HCT116 (cell line): Measurements from ENCODE around the gene RDH14. TPM values are rescaled to one million over a fixed set of nuclear protein-coding genes. Genes with fewer than 3 reads are reported as not detected.

Experiments used
- ATAC-seq: fragments of 200-7000 bp; cut with Tn5 transposase; 2 replicates; pipeline ENCODE4 v1.9.1; 2020; ENCODE audit warnings: mild to moderate bottlenecking, moderate library complexity
- BruUV-seq: library from RNA; stranded (reverse); fragments of 400-500 nt; replicated peaks from 2 replicates; lab custom pipeline; 2021; lab: Mats Ljungman, UMichigan
- CTCF ChIA-PET: fragments of 300-600 bp; sonication (Branson Sonifier 250); formaldehyde crosslinking; loops from one replicate; lab custom pipeline; 2021; ENCODE audit warnings: antibody characterized with exemption; lab: Charles Lee
- POLR2A ChIA-PET: fragments of 300-600, 350-600 bp; sonication (Branson Sonifier 250); formaldehyde crosslinking; loops from one replicate; lab custom pipeline; 2021; ENCODE audit warnings: antibody characterized with exemption; lab: Charles Lee
- RAD21 ChIA-PET, 2 experiments: fragments of 300-600 bp; sonication (Branson Sonifier 250); formaldehyde crosslinking; loops; one replicate each; lab custom pipeline; 2023; ENCODE audit warnings: low total read pairs in 2 of 2; ENCODE audit not compliant: uncharacterized antibody in 2 of 2, unreplicated experiment in 2 of 2, low non-redundant PET in 1 of 2; lab: Charles Lee
- DNase-seq: peaks from one replicate; pipeline ENCODE4 v3.0.0-alpha.2; 2010; ENCODE audit warnings: low read depth, low spot score
- H2AFZ ChIP-seq: fragments of 200-600 bp; shearing (Covaris generic), sonication (generic); 2 replicates; pipeline ENCODE4 v1.6.1; 2017; ENCODE audit warnings: low read depth, mixed run types, mixed read lengths, antibody characterized with exemption, low read length; ENCODE audit not compliant: poor library complexity, severe bottlenecking
- H3K27ac ChIP-seq: 2 replicates; pipeline ENCODE4 v1.5.1; 2012; ENCODE audit warnings: low read depth, low read length
- H3K27me3 ChIP-seq: fragments of 200-600 bp; sonication (generic); 2 replicates; pipeline ENCODE4 v1.6.1; 2016; ENCODE audit warnings: mixed run types, low read length, mixed read lengths; ENCODE audit not compliant: insufficient read depth
- H3K36me3 ChIP-seq, 2 experiments: fragments of 200-500 bp in 1 of 2; fragments of 200-600 bp in 1 of 2; sonication (Bioruptor generic) in 1 of 2; sonication (generic) in 1 of 2; 2 replicates each; pipeline versions ENCODE4 v1.5.1 to v1.6.1; 2014 to 2016; ENCODE audit warnings: low read length in 2 of 2, inconsistent platforms in 1 of 2, mixed read lengths in 1 of 2, mixed run types in 1 of 2; ENCODE audit not compliant: insufficient read depth in 2 of 2, control insufficient read depth in 1 of 2
- H3K4me1 ChIP-seq, 2 experiments: fragments of 200-600 bp in 1 of 2; sonication (generic) in 1 of 2; 2 replicates each; pipeline versions ENCODE4 v1.5.1 to v1.6.1; 2012 to 2017; ENCODE audit warnings: low read length in 2 of 2, inconsistent platforms in 1 of 2, mild to moderate bottlenecking in 1 of 2, mixed read lengths in 1 of 2, mixed run types in 1 of 2, moderate library complexity in 1 of 2; ENCODE audit not compliant: insufficient read depth in 2 of 2, control insufficient read depth in 1 of 2
- H3K4me2 ChIP-seq: fragments of 200-600 bp; sonication (generic); 2 replicates; pipeline ENCODE4 v1.6.1; 2017; ENCODE audit warnings: mixed run types, low read length, mixed read lengths
- H3K4me3 ChIP-seq, 2 experiments: fragments of 200-600 bp in 1 of 2; sonication (generic) in 1 of 2; replicated peaks in 1 of 2; 2 replicates each; pipeline ENCODE4 v1.5.1; 2011 to 2016; ENCODE audit warnings: low read length in 2 of 2, control low read depth in 1 of 2, low read depth in 1 of 2, mild to moderate bottlenecking in 1 of 2, mixed read lengths in 1 of 2, mixed run types in 1 of 2
- H3K79me2 ChIP-seq: fragments of 200-600 bp; sonication (generic); 2 replicates; pipeline ENCODE4 v1.6.1; 2017; ENCODE audit warnings: mild to moderate bottlenecking, mixed run types, low read length, moderate library complexity, mixed read lengths; ENCODE audit not compliant: insufficient read depth
- H3K9ac ChIP-seq: fragments of 200-600 bp; sonication (generic); 2 replicates; pipeline ENCODE4 v1.6.1; 2016; ENCODE audit warnings: low read length, mixed read lengths
- H3K9me2 ChIP-seq: fragments of 200-600 bp; sonication (generic), shearing (Covaris generic); 2 replicates; pipeline ENCODE4 v1.6.1; 2017; ENCODE audit warnings: mixed run types, mild to moderate bottlenecking, moderate library complexity; ENCODE audit not compliant: insufficient read depth
- H3K9me3 ChIP-seq, 2 experiments: fragments of 200-500 bp in 1 of 2; fragments of 200-600 bp in 1 of 2; sonication (Bioruptor generic) in 1 of 2; sonication (generic) in 1 of 2; 2 replicates each; pipeline ENCODE4 v1.6.1; 2014 to 2017; ENCODE audit warnings: low read length in 2 of 2, mixed read lengths in 2 of 2, inconsistent platforms in 1 of 2, low read depth in 1 of 2, mild to moderate bottlenecking in 1 of 2, mixed run types in 1 of 2, moderate library complexity in 1 of 2; ENCODE audit not compliant: control insufficient read depth in 1 of 2, insufficient read depth in 1 of 2
- H4K20me1 ChIP-seq: fragments of 200-600 bp; sonication (generic), shearing (Covaris generic); 2 replicates; pipeline ENCODE4 v1.6.1; 2017; ENCODE audit warnings: mixed run types, mild to moderate bottlenecking, moderate library complexity; ENCODE audit not compliant: insufficient read depth
- CBX3 ChIP-seq: IDR thresholded peaks from 2 replicates; pipeline ENCODE4 v1.6.1; 2012; ENCODE audit warnings: low read depth
- CEBPB ChIP-seq: IDR thresholded peaks from 2 replicates; pipeline ENCODE4 v1.6.1; 2012; ENCODE audit warnings: low read depth
- EGR1 ChIP-seq: IDR thresholded peaks from 2 replicates; pipeline ENCODE4 v1.6.1; 2012; ENCODE audit warnings: low read depth
- ELF1 ChIP-seq: IDR thresholded peaks from 2 replicates; pipeline ENCODE4 v1.6.1; 2012; ENCODE audit warnings: low read depth, borderline replicate concordance
- EZH2 ChIP-seq: fragments of 200-600 bp; sonication (generic); IDR thresholded peaks from 2 replicates; pipeline ENCODE4 v1.6.1; 2017; ENCODE audit warnings: antibody characterized with exemption, mixed run types
- EZH2phosphoT487 ChIP-seq: fragments of 200-600 bp; IDR thresholded peaks from 2 replicates; pipeline ENCODE4 v1.6.1; 2018; ENCODE audit warnings: antibody characterized with exemption, borderline replicate concordance
- FOSL1 ChIP-seq: IDR thresholded peaks from 2 replicates; pipeline ENCODE4 v1.6.1; 2012; ENCODE audit warnings: low read depth
- JUND ChIP-seq: IDR thresholded peaks from 2 replicates; pipeline ENCODE4 v1.6.1; 2012
- POLR2A ChIP-seq: IDR thresholded peaks from 2 replicates; pipeline ENCODE4 v1.7.0; 2011; ENCODE audit warnings: borderline replicate concordance; ENCODE audit not compliant: insufficient read depth, insufficient read length; ENCODE audit errors: extremely low read depth
- POLR2AphosphoS5 ChIP-seq: IDR thresholded peaks from 2 replicates; pipeline ENCODE4 v1.6.1; 2011; ENCODE audit warnings: mild to moderate bottlenecking, low read depth, low read length, moderate library complexity
- RAD21 ChIP-seq: IDR thresholded peaks from 2 replicates; pipeline ENCODE4 v1.6.1; 2012; ENCODE audit warnings: low read depth, mild to moderate bottlenecking
- SIN3A ChIP-seq: IDR thresholded peaks from 2 replicates; pipeline ENCODE4 v1.6.1; 2012; ENCODE audit warnings: low read depth
- SP1 ChIP-seq: IDR thresholded peaks from 2 replicates; pipeline ENCODE4 v1.6.1; 2012; ENCODE audit warnings: low read depth
- YY1 ChIP-seq: IDR thresholded peaks from 2 replicates; pipeline ENCODE4 v1.6.1; 2011; ENCODE audit warnings: low read length, low read depth, moderate library complexity, mild to moderate bottlenecking; ENCODE audit not compliant: insufficient replicate concordance; ENCODE audit errors: extremely low read depth
- ZFX ChIP-seq: fragments of 450-650 bp; IDR thresholded peaks from 2 replicates; pipeline ENCODE4 v1.6.1; 2017
- ZNF274 ChIP-seq: fragments of 200-500 bp; sonication (Bioruptor generic); IDR thresholded peaks from 2 replicates; pipeline ENCODE4 v1.6.1; 2014; ENCODE audit warnings: mild to moderate bottlenecking, low read depth, low read length, inconsistent platforms
- intact Hi-C: fragments of 100-400 bp; cut with micrococcal nuclease; formaldehyde crosslinking; loops from 2 replicates; pipeline ENCODE4 v1.10.0; 2022
- total RNA-seq: library from RNA; stranded (reverse); gene quantifications from one replicate; pipeline ENCODE4 v1.2.1, GENCODE V29; 2021; ENCODE audit not compliant: unreplicated experiment
- TF ChIP-seq, protein P1 (sequence below), 3 experiments: fragments of 200-600 bp in 1 of 3; sonication (generic) in 1 of 3; IDR thresholded peaks in 2 of 3; conservative IDR thresholded peaks in 1 of 3; 2 replicates each; pipeline ENCODE4 v1.5.1; 2012 to 2017; ENCODE audit warnings: low read depth in 2 of 3, low read length in 2 of 3, antibody characterized with exemption in 1 of 3, borderline replicate concordance in 1 of 3, control low read depth in 1 of 3, mild to moderate bottlenecking in 1 of 3, mixed read lengths in 1 of 3, mixed run types in 1 of 3, moderate library complexity in 1 of 3; ENCODE audit not compliant: insufficient read depth in 1 of 3
- TF ChIP-seq, protein P2 (sequence below): IDR thresholded peaks from 2 replicates; pipeline ENCODE4 v1.6.1; 2011; ENCODE audit warnings: mild to moderate bottlenecking, low read length, moderate library complexity; ENCODE audit not compliant: insufficient replicate concordance; ENCODE audit errors: extremely low read depth
- TF ChIP-seq, protein P3 (sequence below): IDR thresholded peaks from 2 replicates; pipeline ENCODE4 v1.6.1; 2012
- TF ChIP-seq, protein P4 (sequence below): IDR thresholded peaks from 2 replicates; pipeline ENCODE4 v1.6.1; 2012; ENCODE audit warnings: low read depth

Gene RDH14
- total RNA-seq, 1 experiment from 2014 or later = 15.5 TPM

DNA sequence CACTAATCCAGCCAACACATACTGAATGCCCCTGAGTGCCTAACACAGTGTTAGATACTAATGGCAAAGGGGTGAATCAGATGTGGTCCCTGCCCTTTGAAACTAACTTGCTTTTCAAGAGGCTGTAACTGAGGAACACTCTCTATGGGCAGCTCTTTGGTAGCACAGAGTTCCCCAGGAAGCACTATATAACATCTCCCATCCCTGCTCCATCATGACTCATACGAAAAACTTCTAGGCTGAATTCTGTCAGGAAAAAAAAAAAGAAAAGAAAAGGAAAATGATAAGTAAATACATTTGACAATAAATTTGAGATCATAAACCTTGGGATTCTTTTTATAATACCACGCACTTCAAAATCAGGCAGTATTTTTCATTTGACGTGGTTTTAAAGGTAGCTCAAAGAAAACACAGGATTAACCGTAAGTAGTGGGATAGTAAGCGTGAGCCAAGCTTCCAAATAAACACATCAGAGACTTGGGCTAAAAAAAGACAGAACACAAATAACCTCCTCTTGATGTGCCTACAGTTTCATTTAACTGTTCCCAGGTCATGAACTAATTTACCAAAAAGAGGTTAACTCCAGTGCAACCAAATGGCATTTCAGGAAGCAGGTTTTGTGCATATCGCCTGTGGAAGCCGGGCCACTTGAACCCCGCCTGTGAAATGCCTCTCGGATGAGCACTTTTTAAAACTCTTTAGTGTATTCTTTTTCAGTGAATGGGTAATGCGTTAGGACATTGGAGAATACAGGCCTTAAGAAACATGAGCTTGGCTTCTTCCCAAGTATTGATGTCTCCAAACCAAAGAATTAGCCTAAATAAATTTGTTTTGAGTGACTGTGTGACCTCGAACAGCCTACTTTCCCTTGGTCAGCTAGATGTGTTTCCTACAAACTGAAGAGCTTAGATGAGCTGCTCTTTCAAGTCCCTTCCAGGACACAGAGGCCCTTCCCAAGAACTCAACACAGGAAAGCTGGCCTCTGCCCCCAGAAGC, 42.0 kb downstream of the RDH14 start:
- ATAC-seq = no peak
- intact Hi-C loops = no loop called here

More for the DNA sequence above, 42.0 kb downstream of the RDH14 start:
- Histone ChIP-seq H3K9ac (no peak overlapping the region), H3K9me3 (no peaks in the 10 kb centered on the region), H3K36me3 (no peaks in the 10 kb centered on the region), H3K4me2 (no peak overlapping the region), H4K20me1 (no peaks in the 10 kb centered on the region), H3K27me3 (peaks cover 16% of the 10 kb centered on the region; the same call in 1 of the 2 replicates), H3K4me3 (no peak overlapping the region)
- POLR2A ChIA-PET = no interaction called here
- CTCF ChIA-PET = interaction anchor here (1.9 kb wide), 1 partner anchor 130 kb away, joined by 5 read pairs; no protein-coding TSS in a partner anchor
- RAD21 ChIA-PET = no interaction called here
- TF ChIP-seq ELF1 (no peak), EZH2phosphoT487 (no peak), JUND (no peak), SP1 (no peak), FOSL1 (no peak), ZFX (no peak), EZH2 (no peak), RAD21 (no peak), POLR2A (no peak), SIN3A (no peak), CEBPB (no peak), POLR2AphosphoS5 (no peak), YY1 (no peak), EGR1 (no peak), CBX3 (no peak), ZNF274 (no peak)
- TF ChIP-seq, protein P1, sequence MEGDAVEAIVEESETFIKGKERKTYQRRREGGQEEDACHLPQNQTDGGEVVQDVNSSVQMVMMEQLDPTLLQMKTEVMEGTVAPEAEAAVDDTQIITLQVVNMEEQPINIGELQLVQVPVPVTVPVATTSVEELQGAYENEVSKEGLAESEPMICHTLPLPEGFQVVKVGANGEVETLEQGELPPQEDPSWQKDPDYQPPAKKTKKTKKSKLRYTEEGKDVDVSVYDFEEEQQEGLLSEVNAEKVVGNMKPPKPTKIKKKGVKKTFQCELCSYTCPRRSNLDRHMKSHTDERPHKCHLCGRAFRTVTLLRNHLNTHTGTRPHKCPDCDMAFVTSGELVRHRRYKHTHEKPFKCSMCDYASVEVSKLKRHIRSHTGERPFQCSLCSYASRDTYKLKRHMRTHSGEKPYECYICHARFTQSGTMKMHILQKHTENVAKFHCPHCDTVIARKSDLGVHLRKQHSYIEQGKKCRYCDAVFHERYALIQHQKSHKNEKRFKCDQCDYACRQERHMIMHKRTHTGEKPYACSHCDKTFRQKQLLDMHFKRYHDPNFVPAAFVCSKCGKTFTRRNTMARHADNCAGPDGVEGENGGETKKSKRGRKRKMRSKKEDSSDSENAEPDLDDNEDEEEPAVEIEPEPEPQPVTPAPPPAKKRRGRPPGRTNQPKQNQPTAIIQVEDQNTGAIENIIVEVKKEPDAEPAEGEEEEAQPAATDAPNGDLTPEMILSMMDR (IDR thresholded peaks at IDR 0.05 in 2 of 3, conservative IDR thresholded peaks at IDR 0.05 in 1 of 3; ENCODE audit: borderline replicate concordance in 1 of 3, insufficient read depth in 1 of 3, low read depth in 2 of 3, low read length in 2 of 3) = no peak
- TF ChIP-seq, protein P2, sequence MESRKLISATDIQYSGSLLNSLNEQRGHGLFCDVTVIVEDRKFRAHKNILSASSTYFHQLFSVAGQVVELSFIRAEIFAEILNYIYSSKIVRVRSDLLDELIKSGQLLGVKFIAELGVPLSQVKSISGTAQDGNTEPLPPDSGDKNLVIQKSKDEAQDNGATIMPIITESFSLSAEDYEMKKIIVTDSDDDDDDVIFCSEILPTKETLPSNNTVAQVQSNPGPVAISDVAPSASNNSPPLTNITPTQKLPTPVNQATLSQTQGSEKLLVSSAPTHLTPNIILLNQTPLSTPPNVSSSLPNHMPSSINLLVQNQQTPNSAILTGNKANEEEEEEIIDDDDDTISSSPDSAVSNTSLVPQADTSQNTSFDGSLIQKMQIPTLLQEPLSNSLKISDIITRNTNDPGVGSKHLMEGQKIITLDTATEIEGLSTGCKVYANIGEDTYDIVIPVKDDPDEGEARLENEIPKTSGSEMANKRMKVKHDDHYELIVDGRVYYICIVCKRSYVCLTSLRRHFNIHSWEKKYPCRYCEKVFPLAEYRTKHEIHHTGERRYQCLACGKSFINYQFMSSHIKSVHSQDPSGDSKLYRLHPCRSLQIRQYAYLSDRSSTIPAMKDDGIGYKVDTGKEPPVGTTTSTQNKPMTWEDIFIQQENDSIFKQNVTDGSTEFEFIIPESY = no peak
- TF ChIP-seq, protein P3, sequence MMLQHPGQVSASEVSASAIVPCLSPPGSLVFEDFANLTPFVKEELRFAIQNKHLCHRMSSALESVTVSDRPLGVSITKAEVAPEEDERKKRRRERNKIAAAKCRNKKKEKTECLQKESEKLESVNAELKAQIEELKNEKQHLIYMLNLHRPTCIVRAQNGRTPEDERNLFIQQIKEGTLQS = no peak
- TF ChIP-seq, protein P4, sequence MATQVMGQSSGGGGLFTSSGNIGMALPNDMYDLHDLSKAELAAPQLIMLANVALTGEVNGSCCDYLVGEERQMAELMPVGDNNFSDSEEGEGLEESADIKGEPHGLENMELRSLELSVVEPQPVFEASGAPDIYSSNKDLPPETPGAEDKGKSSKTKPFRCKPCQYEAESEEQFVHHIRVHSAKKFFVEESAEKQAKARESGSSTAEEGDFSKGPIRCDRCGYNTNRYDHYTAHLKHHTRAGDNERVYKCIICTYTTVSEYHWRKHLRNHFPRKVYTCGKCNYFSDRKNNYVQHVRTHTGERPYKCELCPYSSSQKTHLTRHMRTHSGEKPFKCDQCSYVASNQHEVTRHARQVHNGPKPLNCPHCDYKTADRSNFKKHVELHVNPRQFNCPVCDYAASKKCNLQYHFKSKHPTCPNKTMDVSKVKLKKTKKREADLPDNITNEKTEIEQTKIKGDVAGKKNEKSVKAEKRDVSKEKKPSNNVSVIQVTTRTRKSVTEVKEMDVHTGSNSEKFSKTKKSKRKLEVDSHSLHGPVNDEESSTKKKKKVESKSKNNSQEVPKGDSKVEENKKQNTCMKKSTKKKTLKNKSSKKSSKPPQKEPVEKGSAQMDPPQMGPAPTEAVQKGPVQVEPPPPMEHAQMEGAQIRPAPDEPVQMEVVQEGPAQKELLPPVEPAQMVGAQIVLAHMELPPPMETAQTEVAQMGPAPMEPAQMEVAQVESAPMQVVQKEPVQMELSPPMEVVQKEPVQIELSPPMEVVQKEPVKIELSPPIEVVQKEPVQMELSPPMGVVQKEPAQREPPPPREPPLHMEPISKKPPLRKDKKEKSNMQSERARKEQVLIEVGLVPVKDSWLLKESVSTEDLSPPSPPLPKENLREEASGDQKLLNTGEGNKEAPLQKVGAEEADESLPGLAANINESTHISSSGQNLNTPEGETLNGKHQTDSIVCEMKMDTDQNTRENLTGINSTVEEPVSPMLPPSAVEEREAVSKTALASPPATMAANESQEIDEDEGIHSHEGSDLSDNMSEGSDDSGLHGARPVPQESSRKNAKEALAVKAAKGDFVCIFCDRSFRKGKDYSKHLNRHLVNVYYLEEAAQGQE = no peak
- TF ChIP-seq, all 23 proteins: peak for 0
- Histone ChIP-seq H3K79me2 (no peaks in the 10 kb centered on the region), H3K27ac (no peak overlapping the region), H3K4me1 (no peaks in the 10 kb centered on the region), H3K9me2 (no peaks in the 10 kb centered on the region), H2AFZ (no peak overlapping the region)
- DNase-seq = no peak
- BruUV-seq = no TSS peak
